Adrenal gland (tissue), 12 donors: ENCODE results near the gene CNPPD1. TPM values are rescaled to one million over a fixed set of nuclear protein-coding genes. Genes with fewer than 3 reads are reported as not detected.

Source experiments
- DNase-seq, 7 donors: peaks; one replicate each; pipeline ENCODE4 v3.0.0-alpha.2; 2019 to 2020
- H3K27ac ChIP-seq, 5 donors: fragments of 200-600 bp; sonication (generic) in 4 of 5; 1 replicate in 3 of 5; 2 replicates in 2 of 5; pipeline versions ENCODE4 v1.5.1 to v1.8.0; 2016 to 2020; ENCODE audit warnings: mild to moderate bottlenecking in 1 of 5
- H3K27me3 ChIP-seq: fragments of 200-600 bp; 2 replicates; pipeline ENCODE4 v1.8.0; 2021
- H3K36me3 ChIP-seq, 2 donors: fragments of 200-600 bp; replicated peaks in 1 of 2; 1 replicate in 1 of 2; 2 replicates in 1 of 2; pipeline versions ENCODE4 v1.5.1 to v1.8.0; 2018 to 2022
- H3K4me1 ChIP-seq, 2 donors: fragments of 200-600 bp; replicated peaks in 1 of 2; 1 replicate in 1 of 2; 2 replicates in 1 of 2; pipeline versions ENCODE4 v1.5.1 to v1.8.0; 2018 to 2021
- H3K4me3 ChIP-seq, 4 donors: fragments of 200-600 bp; sonication (generic) in 3 of 4; one replicate each; pipeline ENCODE4 v1.5.1; 2016 to 2018
- H3K9me3 ChIP-seq, 3 donors: fragments of 200-600 bp; sonication (generic) in 1 of 3; replicated peaks in 1 of 3; 1 replicate in 2 of 3; 2 replicates in 1 of 3; pipeline versions ENCODE4 v1.5.1 to v1.8.0; 2016 to 2021
- POLR2A ChIP-seq, 2 donors: fragments of 450-650 bp; IDR thresholded peaks; one replicate each; pipeline ENCODE4 v1.6.1; 2017; ENCODE audit warnings: antibody characterized with exemption in 2 of 2, mild to moderate bottlenecking in 2 of 2, moderate library complexity in 1 of 2
- whole genome bisulfite sequencing, 4 donors: extraction: QIAGEN DNeasy Blood & Tissue Kit in 2 of 4; methylation state at CpG; one replicate each; pipeline versions ENCODE4 v1.1.5 to v1.1.7; 2013 to 2017; 5-methylcytosine and 5-hydroxymethylcytosine counted together
- intact Hi-C, 2 donors: fragments of 100-400 bp; cut with DNase I; formaldehyde crosslinking; loops; one replicate each; pipeline versions ENCODE4 v1.14.1 to v1.15.0; 2022 to 2023
- polyA plus RNA-seq, 3 donors: library from polyadenylated mRNA; stranded (reverse); fragments of 200-250 nt in 2 of 3; fragments of 350-450 nt in 1 of 3; fragmentation: Illumina TruSeq in 1 of 3; extraction: RNeasy Lipid Tissue Mini Kit (QIAGEN cat#74804) in 1 of 3; gene quantifications; one replicate each; pipeline ENCODE4 v1.2.3, GENCODE V29; 2013 to 2014
- total RNA-seq, 9 donors: library from RNA; depleted of rRNA in 4 of 9; stranded (reverse); fragments of >200 nt in 4 of 9; fragments of 120-200 nt in 1 of 9; fragmentation: NEBNext Ultra II Directional in 1 of 9; extraction: Animal tissue kit (Norgen Biotek cat#: 25700) in 1 of 9; gene quantifications; one replicate each; pipeline versions ENCODE4 v1.1.0 to v1.2.4, GENCODE V29; 2013 to 2023
- TF ChIP-seq, protein P1 (sequence below), 6 experiments: fragments of 450-650 bp in 4 of 6; fragments of 200-600 bp in 2 of 6; sonication (generic) in 1 of 6; IDR thresholded peaks; 1 replicate in 5 of 6; 2 replicates in 1 of 6; pipeline versions ENCODE4 v1.5.1 to v1.8.0; 2016 to 2021; ENCODE audit warnings: antibody characterized with exemption in 6 of 6, mild to moderate bottlenecking in 2 of 6, moderate library complexity in 1 of 6
- donor health status: healthy with polysubstance abuse.
- donor health status: Bipolar disorder and iron deficiency.
- donor health status: DM: yes; HTN: yes; CAD: no.
- donor health status: DM: no; HTN: no; CAD: no.
- donor health status: DM: no; HTN: no; CAD: no.
- donor health status: DM: yes; HTN: yes; CAD: no.

Gene CNPPD1
- total and polyA plus RNA-seq, 12 donors: 32.6 to 137 (median 98.9) TPM

DNA sequence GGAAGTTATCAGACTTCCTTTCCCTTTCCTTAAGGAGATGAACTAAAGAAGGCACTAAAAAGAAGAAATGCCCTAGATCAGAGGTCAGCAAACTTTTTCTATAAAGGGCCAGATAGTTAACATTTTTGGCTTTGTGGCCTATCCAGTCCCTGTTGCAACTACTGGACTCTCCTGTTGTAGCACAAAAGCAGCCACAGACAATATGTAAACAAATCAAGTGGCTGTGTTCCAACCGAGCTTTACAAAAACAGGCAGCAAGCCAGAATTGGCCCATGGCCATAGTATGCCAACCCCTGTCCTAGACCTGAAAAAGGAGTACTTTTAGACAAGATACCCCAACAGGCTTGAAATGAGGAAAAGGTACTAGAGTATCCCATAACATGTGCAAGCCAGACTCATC lies 27.1 kb downstream of the CNPPD1 start:
- intact Hi-C loops: loop anchor here in 1 of 2 donors (10.0 kb wide), 1 partner anchor 155 kb away; the partner anchor contains the start of gene CRYBA2
- TF ChIP-seq POLR2A (IDR thresholded peaks at IDR 0.05): no peak
- TF ChIP-seq, protein P1, sequence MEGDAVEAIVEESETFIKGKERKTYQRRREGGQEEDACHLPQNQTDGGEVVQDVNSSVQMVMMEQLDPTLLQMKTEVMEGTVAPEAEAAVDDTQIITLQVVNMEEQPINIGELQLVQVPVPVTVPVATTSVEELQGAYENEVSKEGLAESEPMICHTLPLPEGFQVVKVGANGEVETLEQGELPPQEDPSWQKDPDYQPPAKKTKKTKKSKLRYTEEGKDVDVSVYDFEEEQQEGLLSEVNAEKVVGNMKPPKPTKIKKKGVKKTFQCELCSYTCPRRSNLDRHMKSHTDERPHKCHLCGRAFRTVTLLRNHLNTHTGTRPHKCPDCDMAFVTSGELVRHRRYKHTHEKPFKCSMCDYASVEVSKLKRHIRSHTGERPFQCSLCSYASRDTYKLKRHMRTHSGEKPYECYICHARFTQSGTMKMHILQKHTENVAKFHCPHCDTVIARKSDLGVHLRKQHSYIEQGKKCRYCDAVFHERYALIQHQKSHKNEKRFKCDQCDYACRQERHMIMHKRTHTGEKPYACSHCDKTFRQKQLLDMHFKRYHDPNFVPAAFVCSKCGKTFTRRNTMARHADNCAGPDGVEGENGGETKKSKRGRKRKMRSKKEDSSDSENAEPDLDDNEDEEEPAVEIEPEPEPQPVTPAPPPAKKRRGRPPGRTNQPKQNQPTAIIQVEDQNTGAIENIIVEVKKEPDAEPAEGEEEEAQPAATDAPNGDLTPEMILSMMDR (IDR thresholded peaks at IDR 0.05): no peak
- WGBS, 4 donors: 12 to 25% (median 18%) methylated on average over 1 of the region's 1 CpG
- peak in 2 of 7 donors; percentile 56 to 64 for DNase-seq
- peaks cover 11 to 12% of the 10 kb centered on the region in 2 donors for H3K4me1 ChIP-seq
- peak overlapping the region in 2 of 5 donors; percentile 36 to 48 for H3K27ac ChIP-seq
- peaks cover 0 to 21% of the 10 kb centered on the region in 2 donors for H3K36me3 ChIP-seq
- H3K9me3 ChIP-seq: no peaks in the 10 kb centered on the region
- no peak overlapping the region for H3K4me3 ChIP-seq
- H3K27me3 ChIP-seq: no peaks in the 10 kb centered on the region

DNA sequence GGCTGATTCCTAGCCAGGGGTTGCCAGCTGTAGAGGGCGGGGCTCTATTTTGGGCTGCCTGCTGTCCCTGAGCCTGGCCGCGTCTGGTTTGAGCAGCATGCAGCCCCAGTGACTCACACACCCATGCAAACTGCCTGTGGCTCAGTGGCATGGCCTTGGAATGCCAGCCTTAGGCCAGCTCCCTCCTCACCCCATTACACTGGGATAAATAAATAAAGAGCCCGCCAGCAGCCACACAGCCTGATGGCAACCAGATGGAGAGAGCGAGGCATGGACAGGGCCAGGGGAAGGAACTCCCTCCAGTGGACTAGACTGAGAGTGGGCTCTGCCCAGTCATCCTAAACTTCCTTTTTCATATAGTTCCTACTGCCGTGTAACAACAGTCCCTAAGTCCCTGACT lies 34.4 kb downstream of the CNPPD1 start:
- DNase-seq: peak; percentile 86 to 98 (median 95)
- Histone ChIP-seq H3K27me3 (no peaks in the 10 kb centered on the region), H3K27ac (peak overlapping the region in 4 of 5 donors; percentile 33 to 78 (median 71)), H3K4me3 (no peak overlapping the region), H3K4me1 (peaks cover 6 to 10% of the 10 kb centered on the region in 2 donors), H3K36me3 (peaks cover 0 to 18% of the 10 kb centered on the region in 2 donors), H3K9me3 (no peaks in the 10 kb centered on the region)
- 45 to 88% (median 48%) methylated on average over 1 to 6 of the region's 6 CpGs for WGBS, 4 donors
- TF ChIP-seq POLR2A (IDR thresholded peaks at IDR 0.05): peak in 1 of 2 donors; percentile 53
- TF ChIP-seq, protein P1 (IDR thresholded peaks at IDR 0.05): peak in 4 of 6 experiments; percentile 9 to 30 (median 22)
- intact Hi-C loops: no loop called here

- 92 to 98% (median 95%) methylated on average over 3 of the region's 3 CpGs for WGBS, 4 donors
- no peak for TF ChIP-seq POLR2A (IDR thresholded peaks at IDR 0.05)
- TF ChIP-seq, protein P1 (IDR thresholded peaks at IDR 0.05): no peak
- peaks cover 0 to 6% of the 10 kb centered on the region in 2 donors for H3K36me3 ChIP-seq
Measured at GRCh38 chr2:219140722-219141121, 36.0 kb downstream of the CNPPD1 start.

DNA sequence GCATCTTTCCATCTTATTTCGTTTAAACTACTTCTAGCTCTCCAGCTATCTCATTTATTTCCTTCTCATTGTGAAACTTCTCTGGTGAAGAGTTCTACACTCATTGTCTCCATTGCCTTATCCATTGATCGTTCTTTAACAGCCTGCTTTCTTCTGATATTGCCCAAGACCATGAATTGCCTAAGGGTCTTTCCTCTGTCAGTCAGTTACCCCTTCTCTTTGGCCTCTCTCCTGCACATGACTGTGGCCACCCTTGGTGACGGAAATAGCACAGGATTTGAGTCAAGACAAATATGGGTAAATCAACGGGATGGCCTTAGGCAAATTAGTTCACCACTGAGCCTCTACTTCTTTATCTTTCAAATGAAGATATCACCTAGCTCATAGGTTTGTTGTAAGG lies 42.7 kb downstream of the CNPPD1 start:
- intact Hi-C loops: no loop called here
- Histone ChIP-seq H3K27ac (peak overlapping the region in 2 of 5 donors; percentile 40 to 50), H3K4me3 (no peak overlapping the region), H3K9me3 (no peaks in the 10 kb centered on the region), H3K27me3 (no peaks in the 10 kb centered on the region), H3K4me1 (peaks cover 0 to 7% of the 10 kb centered on the region in 2 donors), H3K36me3 (no peaks in the 10 kb centered on the region)
- WGBS, 4 donors: 87 to 94% (median 90%) methylated on average over 4 of the region's 4 CpGs
- DNase-seq: no peak
- TF ChIP-seq POLR2A (IDR thresholded peaks at IDR 0.05): no peak
- TF ChIP-seq, protein P1 (IDR thresholded peaks at IDR 0.05): no peak

More at GRCh38 chr2:219140722-219141121, 36.0 kb downstream of the CNPPD1 start:
- H3K27me3 ChIP-seq: no peaks in the 10 kb centered on the region
- H3K4me1 ChIP-seq: peaks cover 6 to 10% of the 10 kb centered on the region in 2 donors
- H3K27ac ChIP-seq: no peak overlapping the region
- intact Hi-C loops: no loop called here
- no peak overlapping the region for H3K4me3 ChIP-seq
- no peaks in the 10 kb centered on the region for H3K9me3 ChIP-seq
- DNase-seq: no peak
